GM18507 (cell line): Measurements from ENCODE around the gene RBFOX2.
"Not testable (repeated sequence)": the region's sequence is repeated elsewhere in the genome, so short reads cannot be mapped to it uniquely, and the experiment has no call there.

Source experiments
- DNase-seq: peaks from one replicate; pipeline ENCODE4 v3.0.0; 2011; ENCODE audit warnings: low read depth; ENCODE audit not compliant: insufficient read length; ENCODE audit errors: extremely low spot score
- FAIRE-seq: peaks from 2 replicates; lab custom pipeline; 2011; peaks lifted over from hg19 to GRCh38; lab: Jason Lieb, UNC

The RBFOX2 gene

GRCh38 chr22:36048911-36049677 is 20.5 kb upstream of the RBFOX2 start:
- DNase-seq (no peak), FAIRE-seq (no peak)

- DNase-seq, FAIRE-seq: not testable (repeated sequence)
Observed at GRCh38 chr22:36044517-36044916, 15.9 kb upstream of the RBFOX2 start.

DNA sequence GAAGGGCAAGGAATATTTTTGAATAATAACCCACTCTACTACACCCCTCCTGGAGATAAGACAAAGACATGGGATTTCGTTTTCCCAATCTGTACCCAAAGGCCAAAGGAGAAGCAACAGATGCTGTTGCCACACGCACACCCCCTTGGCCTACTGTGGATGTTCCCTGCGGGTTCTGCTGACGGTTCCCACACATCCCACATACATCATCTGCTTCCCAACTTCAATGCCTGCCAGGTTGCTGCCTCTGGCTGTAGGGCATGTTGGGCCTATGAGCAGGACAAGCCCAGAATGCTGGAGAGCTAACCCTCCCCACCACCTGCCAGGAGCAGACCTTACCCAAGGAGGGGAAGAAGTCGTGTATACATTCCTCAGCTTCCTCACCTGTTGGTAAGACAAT is 13.6 kb upstream of the RBFOX2 start:
- no peak for DNase-seq
- FAIRE-seq: no peak

GRCh38 chr22:36039125-36039524 is 10.5 kb upstream of the RBFOX2 start:
- DNase-seq (no peak), FAIRE-seq (no peak)

DNA sequence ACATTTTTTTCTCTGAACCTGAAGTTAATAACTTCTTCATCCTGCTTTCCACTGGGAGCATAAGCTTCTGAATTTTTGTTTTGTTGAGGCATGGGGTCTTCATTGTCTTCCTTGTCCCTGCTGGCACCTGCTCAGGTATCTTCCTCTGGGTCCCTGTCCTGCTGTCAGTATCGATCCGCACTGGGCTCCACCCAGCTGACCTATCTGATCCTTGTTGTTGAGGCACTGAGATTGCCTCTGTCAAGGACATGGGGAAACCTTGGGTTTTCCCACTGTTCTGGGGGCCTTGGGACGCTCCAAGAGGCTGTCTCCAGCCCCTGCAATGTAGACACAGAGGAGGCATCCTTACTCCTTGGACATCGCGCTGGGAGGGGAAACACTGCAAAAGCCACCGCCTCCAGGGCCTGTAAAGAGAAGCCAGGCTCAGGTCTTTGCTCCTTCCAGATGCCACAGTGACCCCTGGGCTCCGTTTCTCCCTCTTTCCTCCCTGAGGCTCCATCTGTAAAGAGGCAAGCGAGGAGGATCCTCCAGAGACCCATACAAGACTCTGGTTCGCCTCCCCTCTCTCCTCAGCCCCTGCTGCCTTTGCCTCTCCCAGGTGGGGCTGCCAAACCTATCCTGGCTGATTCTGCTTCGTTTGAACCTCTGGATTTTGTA is 8.6 kb upstream of the RBFOX2 start:
- DNase-seq (no peak), FAIRE-seq (no peak)

- no peak for DNase-seq
- FAIRE-seq: no peak
Observed at GRCh38 chr22:36036167-36036624, 7.6 kb upstream of the RBFOX2 start.

- DNase-seq: no peak
- FAIRE-seq: no peak
Observed at GRCh38 chr22:36032611-36033010, 4.0 kb upstream of the RBFOX2 start.

- DNase-seq: no peak
- no peak for FAIRE-seq
Observed at GRCh38 chr22:36029406-36029755, 757 bp upstream of the RBFOX2 start.

- DNase-seq (peak; percentile 8), FAIRE-seq (no peak)
Observed at GRCh38 chr22:36027935-36028645, 534 bp downstream of the RBFOX2 start.

DNA sequence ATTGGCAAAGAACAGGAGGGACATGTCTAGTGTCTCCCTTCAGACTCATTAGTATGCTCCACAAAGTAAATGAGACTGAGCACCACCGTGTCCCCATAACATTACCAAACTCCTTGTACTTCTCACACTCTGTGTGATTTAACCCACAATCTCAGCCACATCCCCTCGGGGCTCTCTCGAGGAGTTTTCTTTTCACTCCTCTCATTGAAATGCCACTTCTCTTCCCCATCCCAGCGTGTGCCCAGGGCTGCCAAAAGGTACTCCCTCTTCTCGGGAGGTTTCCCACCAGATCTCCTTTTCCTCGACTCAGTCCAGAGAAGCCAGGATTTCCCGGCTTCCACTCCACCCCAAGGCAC is 1.1 kb downstream of the RBFOX2 start:
- DNase-seq: no peak

DNA sequence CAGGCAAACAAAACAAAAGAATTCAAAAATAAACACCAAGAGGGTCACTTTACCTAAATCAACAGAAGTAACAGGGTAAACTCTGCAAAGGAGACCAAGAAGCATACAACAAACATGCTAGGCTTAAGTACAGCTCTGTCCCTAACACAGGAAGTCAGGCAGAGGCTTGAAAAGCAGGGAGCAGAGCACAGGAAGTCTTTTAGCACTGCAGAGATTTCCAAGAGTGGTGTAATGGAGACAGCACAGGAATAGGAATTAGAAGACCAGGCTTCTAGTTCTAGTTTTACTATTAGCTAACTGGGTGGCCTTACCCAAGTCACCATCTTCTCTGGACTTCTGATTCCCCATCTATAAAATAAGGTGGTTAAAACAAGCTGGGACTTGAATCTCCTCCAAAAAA is 1.9 kb downstream of the RBFOX2 start:
- FAIRE-seq (no peak), DNase-seq (no peak)

More for the DNA sequence above, 1.1 kb downstream of the RBFOX2 start:
- no peak for FAIRE-seq

DNA sequence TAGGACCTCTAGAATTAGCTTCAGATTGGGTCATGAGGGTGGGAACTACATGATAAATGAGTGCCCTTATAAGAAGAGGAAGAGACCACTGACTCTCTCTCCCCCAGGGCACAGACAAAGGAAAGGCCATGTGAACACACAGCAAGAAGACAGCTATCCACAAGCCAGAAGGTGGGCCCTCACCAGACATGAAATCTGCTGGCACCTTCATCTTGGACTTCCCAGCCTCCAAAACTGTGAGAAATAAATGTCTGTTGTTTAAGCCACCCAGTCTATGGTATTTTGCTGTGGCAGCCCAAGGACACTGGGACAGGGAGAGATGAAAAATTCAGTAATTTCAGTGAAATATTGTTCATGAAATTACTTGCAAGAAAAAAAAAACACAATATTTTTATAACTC is 5.9 kb downstream of the RBFOX2 start:
- DNase-seq: no peak
- FAIRE-seq: no peak

GRCh38 chr22:36022162-36022561 is 6.5 kb downstream of the RBFOX2 start:
- no peak for DNase-seq
- no peak for FAIRE-seq

- no peak for FAIRE-seq
- DNase-seq: no peak
Observed at GRCh38 chr22:36021606-36022153, 6.9 kb downstream of the RBFOX2 start.

DNA sequence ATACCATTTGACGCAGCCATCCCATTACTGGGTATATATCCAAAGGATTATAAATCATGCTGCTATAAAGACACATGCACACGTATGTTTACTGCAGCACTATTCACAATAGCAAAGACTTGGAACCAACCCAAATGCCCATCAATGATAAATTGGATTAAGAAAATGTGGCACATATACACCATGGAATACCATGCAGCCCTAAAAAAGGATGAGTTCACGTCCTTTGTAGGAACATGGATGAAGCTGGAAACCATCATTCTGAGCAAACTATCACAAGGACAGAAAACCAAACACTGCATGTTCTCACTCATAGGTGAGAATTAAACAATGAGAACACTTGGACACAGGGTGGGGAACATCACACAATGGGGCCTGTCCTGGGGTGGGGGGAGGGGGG is 7.8 kb downstream of the RBFOX2 start:
- FAIRE-seq, DNase-seq: not testable (repeated sequence)

- no peak for DNase-seq
- no peak for FAIRE-seq
Observed at GRCh38 chr22:36017651-36018091, 11.0 kb downstream of the RBFOX2 start.

DNA sequence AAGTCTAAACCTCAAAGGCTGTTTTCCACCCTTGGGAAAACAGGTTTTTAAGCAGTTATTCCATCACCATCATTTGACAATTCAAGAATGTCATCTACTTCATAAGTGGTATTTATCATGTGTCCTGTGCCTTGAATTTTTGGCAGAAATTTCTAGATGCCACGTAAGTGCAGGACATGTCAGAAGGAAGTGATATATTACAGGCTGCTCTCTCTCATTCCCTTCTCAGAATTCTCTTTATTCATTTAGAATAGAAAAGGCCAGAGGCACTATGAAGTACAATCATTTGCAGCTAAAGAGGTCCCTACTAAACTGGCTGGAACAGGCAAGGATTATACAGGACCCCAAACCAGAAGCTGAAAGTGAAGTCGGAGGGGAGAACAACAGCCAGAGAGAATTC is 11.9 kb downstream of the RBFOX2 start:
- FAIRE-seq: no peak

DNA sequence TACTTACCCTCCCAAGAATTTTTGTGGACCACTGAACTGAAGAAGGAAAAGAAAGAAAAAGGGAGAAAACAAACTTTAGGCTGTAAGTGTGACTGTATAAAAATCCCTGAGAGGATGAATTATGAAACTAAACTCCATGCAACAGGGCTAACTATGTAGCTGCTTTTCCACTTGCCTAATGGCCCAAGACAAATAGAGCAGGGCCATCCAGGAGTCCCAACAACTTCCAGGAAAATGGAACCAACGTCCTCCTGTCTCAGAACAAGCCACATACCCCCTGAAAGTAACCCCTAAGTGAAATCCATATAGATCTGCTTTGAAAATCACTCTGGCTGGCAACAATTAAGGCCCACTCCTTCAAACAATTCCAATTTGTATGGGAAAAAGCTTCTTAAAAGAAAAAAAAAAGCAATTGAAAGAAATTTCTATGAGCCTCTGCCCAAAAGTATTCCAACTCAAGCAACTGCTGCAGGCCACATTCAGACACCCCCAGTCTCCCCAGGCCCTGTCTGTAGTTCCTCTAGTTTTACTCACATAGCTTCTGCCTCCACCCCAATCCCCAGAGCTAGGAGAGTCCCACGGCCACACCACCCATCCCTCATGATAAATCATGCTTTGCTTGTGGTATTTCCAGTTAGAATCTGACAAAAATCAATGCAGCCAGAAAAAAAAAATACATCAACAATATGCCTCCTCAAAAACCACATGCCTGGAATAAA is 12.7 kb downstream of the RBFOX2 start:
- no peak for FAIRE-seq
- no peak for DNase-seq

More for the DNA sequence above, 11.9 kb downstream of the RBFOX2 start:
- DNase-seq: no peak

- FAIRE-seq (no peak), DNase-seq (no peak)
Observed at GRCh38 chr22:36015155-36015810, 13.3 kb downstream of the RBFOX2 start.
